Measurements from ENCODE around the gene ICOSLG. TPM values are rescaled to one million over a fixed set of nuclear protein-coding genes. Genes with fewer than 3 reads are reported as not detected.

Gene ICOSLG
- total and polyA plus RNA-seq, 2 experiments from 2014 or later, result 1.9 to 2.4 TPM

DNA sequence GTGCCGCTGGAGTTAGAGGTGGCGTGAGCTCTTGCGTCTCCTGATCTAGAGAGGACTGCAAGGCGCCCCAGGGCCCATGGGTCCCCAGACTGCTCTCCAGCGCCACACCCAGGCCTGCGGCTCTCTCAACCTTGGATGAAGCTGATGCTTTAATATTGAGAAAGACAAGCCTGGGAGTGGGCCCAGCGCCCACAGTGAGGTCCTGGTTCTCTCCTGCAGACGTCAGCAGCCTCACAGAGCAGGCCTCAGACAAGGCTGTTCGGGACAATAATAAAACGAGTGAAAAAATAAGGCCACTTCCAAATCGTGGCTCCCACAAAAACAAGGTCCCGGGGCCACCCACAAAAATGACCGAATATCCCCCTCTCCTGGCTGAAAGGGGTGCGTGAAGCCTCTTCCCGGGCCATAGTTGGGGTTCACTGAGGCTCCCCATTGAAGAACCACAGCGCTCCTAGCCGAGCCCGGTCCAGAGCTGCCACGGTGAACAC lies 27.0 kb upstream of the ICOSLG start:
- Histone ChIP-seq H3K27ac (no peak overlapping the region), H3K9me2 (replicated peaks; ENCODE audit: insufficient read depth) (no peaks in the 10 kb centered on the region)
- TF ChIP-seq EZH2 (IDR thresholded peaks at IDR 0.05; ENCODE audit: borderline replicate concordance) (no peak), EZH2phosphoT487 (IDR thresholded peaks at IDR 0.05; ENCODE audit: low read depth, severe bottlenecking, unreplicated experiment) (no peak)
- TF ChIP-seq, protein P1, sequence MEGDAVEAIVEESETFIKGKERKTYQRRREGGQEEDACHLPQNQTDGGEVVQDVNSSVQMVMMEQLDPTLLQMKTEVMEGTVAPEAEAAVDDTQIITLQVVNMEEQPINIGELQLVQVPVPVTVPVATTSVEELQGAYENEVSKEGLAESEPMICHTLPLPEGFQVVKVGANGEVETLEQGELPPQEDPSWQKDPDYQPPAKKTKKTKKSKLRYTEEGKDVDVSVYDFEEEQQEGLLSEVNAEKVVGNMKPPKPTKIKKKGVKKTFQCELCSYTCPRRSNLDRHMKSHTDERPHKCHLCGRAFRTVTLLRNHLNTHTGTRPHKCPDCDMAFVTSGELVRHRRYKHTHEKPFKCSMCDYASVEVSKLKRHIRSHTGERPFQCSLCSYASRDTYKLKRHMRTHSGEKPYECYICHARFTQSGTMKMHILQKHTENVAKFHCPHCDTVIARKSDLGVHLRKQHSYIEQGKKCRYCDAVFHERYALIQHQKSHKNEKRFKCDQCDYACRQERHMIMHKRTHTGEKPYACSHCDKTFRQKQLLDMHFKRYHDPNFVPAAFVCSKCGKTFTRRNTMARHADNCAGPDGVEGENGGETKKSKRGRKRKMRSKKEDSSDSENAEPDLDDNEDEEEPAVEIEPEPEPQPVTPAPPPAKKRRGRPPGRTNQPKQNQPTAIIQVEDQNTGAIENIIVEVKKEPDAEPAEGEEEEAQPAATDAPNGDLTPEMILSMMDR (IDR thresholded peaks at IDR 0.05; ENCODE audit: poor library complexity), result no peak

DNA sequence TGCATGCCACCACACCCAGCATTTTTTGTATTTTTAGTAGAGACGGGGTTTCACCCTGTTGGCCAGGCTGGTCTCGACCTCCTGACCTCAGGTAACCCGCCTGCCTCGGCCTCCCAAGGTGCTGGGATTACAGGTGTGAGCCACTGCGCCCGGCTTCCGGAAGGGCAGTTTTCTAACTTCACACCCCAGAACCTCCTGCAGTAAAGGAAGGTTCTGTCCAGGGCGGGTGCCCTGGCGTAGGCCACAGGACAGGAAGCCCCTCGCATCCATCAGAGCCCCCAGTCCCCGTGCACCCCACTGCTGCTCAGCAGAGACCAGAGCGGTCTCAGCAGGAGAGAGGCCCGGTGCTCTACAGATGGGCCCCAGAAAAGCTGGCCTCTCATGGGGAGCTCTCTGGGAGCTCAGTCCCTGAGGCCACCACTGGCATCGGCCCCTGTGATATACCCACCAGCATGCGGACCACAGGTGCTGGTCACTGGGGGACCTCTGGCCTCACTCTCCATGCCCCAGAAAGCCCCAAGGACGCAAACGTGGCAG lies 25.1 kb upstream of the ICOSLG start:
- Histone ChIP-seq H3K36me3 (replicated peaks; ENCODE audit: insufficient read depth, low read depth) (no peaks in the 10 kb centered on the region), H3K4me3 (no peak overlapping the region), H3K4me1 (ENCODE audit: insufficient read depth) (no peaks in the 10 kb centered on the region), H3K4me2 (no peak overlapping the region), H3K9me2 (replicated peaks; ENCODE audit: insufficient read depth) (no peaks in the 10 kb centered on the region), H4K20me1 (ENCODE audit: insufficient read depth, poor library complexity, severe bottlenecking) (no peaks in the 10 kb centered on the region), H3K27me3 (no peaks in the 10 kb centered on the region), H3K79me2 (no peaks in the 10 kb centered on the region), H2AFZ (no peak overlapping the region), H3K9me3 (ENCODE audit: low read depth) (no peaks in the 10 kb centered on the region), H3K27ac (no peak overlapping the region)
- DNase-seq (ENCODE audit: low spot score), result no peak
- TF ChIP-seq, protein P1 (IDR thresholded peaks at IDR 0.05; ENCODE audit: poor library complexity), result no peak
- no peak for TF ChIP-seq EZH2 (IDR thresholded peaks at IDR 0.05; ENCODE audit: borderline replicate concordance)
- no peak for TF ChIP-seq EZH2phosphoT487 (IDR thresholded peaks at IDR 0.05; ENCODE audit: low read depth, severe bottlenecking, unreplicated experiment)
- WGBS (ENCODE audit: low lambda C conversion rate, missing lambda C conversion rate), result 97% methylated on average over 16 of the region's 17 CpGs

More for the DNA sequence above, 27.0 kb upstream of the ICOSLG start:
- WGBS (ENCODE audit: low lambda C conversion rate, missing lambda C conversion rate), result 89% methylated on average over 19 of the region's 19 CpGs
- Histone ChIP-seq H3K79me2 (no peaks in the 10 kb centered on the region), H3K4me1 (ENCODE audit: insufficient read depth) (no peaks in the 10 kb centered on the region), H3K9me3 (ENCODE audit: low read depth) (no peaks in the 10 kb centered on the region), H2AFZ (no peak overlapping the region), H3K27me3 (no peaks in the 10 kb centered on the region), H3K4me2 (no peak overlapping the region), H3K36me3 (replicated peaks; ENCODE audit: insufficient read depth, low read depth) (no peaks in the 10 kb centered on the region), H3K4me3 (no peak overlapping the region), H4K20me1 (ENCODE audit: insufficient read depth, poor library complexity, severe bottlenecking) (no peaks in the 10 kb centered on the region)
- DNase-seq (ENCODE audit: low spot score), result no peak

DNA sequence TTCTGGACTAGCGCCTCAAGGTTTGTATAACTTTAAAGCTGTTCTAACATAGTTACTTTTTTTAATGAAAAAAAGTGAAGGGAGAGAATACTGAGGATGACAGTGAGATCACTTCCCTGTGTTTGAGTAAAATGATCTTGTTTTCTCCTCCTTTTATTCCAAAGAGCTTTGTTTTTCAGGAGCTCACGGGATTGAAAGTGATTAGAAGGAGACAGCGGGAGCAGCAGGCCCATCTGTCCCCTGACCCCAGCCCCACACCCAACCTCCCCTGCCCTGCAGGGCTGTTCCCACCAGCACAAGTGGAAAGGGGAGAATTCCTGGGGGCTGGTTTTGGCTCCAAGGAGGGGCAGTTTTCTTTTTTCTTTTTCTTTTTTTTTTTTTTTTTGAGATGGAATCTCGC lies 23.0 kb upstream of the ICOSLG start:
- WGBS (ENCODE audit: low lambda C conversion rate, missing lambda C conversion rate), result 69% methylated on average over 3 of the region's 4 CpGs
- TF ChIP-seq EZH2phosphoT487 (IDR thresholded peaks at IDR 0.05; ENCODE audit: low read depth, severe bottlenecking, unreplicated experiment), result no peak
- TF ChIP-seq EZH2 (IDR thresholded peaks at IDR 0.05; ENCODE audit: borderline replicate concordance), result no peak
- TF ChIP-seq, protein P1 (IDR thresholded peaks at IDR 0.05; ENCODE audit: poor library complexity), result no peak
- no peak for DNase-seq (ENCODE audit: low spot score)
- Histone ChIP-seq H3K27me3 (no peaks in the 10 kb centered on the region), H3K9me3 (ENCODE audit: low read depth) (no peaks in the 10 kb centered on the region), H3K27ac (no peak overlapping the region), H3K9me2 (replicated peaks; ENCODE audit: insufficient read depth) (no peaks in the 10 kb centered on the region), H3K4me1 (ENCODE audit: insufficient read depth) (no peaks in the 10 kb centered on the region), H4K20me1 (ENCODE audit: insufficient read depth, poor library complexity, severe bottlenecking) (no peaks in the 10 kb centered on the region), H3K4me2 (no peak overlapping the region), H3K36me3 (replicated peaks; ENCODE audit: insufficient read depth, low read depth) (no peaks in the 10 kb centered on the region), H2AFZ (no peak overlapping the region), H3K79me2 (no peaks in the 10 kb centered on the region), H3K4me3 (no peak overlapping the region)

Measured in hepatocyte (in vitro differentiated cells).